Suprapubic skin (tissue), 4 donors: Measurements from ENCODE around the gene KLHDC8A. TPM values are rescaled to one million over a fixed set of nuclear protein-coding genes. Genes with fewer than 3 reads are reported as not detected.

ENCODE experiments used
- DNase-seq, 2 donors: peaks; one replicate each; pipeline ENCODE4 v3.0.0-alpha.2; 2019; ENCODE audit warnings: low spot score in 2 of 2
- H3K27ac ChIP-seq: fragments of 200-600 bp; sonication (generic); one replicate; pipeline ENCODE4 v1.5.1; 2019
- H3K27me3 ChIP-seq: fragments of 200-600 bp; sonication (generic); one replicate; pipeline ENCODE4 v1.5.1; 2019
- H3K36me3 ChIP-seq: fragments of 200-600 bp; sonication (generic); one replicate; pipeline ENCODE4 v1.5.1; 2019
- H3K4me1 ChIP-seq: fragments of 200-600 bp; sonication (generic); one replicate; pipeline ENCODE4 v1.5.1; 2019
- H3K4me3 ChIP-seq: fragments of 200-600 bp; sonication (generic); one replicate; pipeline ENCODE4 v1.5.1; 2019; ENCODE audit warnings: mild to moderate bottlenecking
- H3K9me3 ChIP-seq: fragments of 200-600 bp; sonication (generic); one replicate; pipeline ENCODE4 v1.5.1; 2019
- CTCF ChIP-seq, 2 donors: fragments of 200-600 bp in 1 of 2; fragments of 450-650 bp in 1 of 2; sonication (generic) in 1 of 2; IDR thresholded peaks; one replicate each; pipeline ENCODE4 v1.5.1; 2016 to 2019; ENCODE audit warnings: antibody characterized with exemption in 2 of 2, mild to moderate bottlenecking in 1 of 2, moderate library complexity in 1 of 2
- EP300 ChIP-seq: sonication (generic); formaldehyde crosslinking; IDR thresholded peaks from one replicate; pipeline ENCODE4 v1.6.1; 2017; ENCODE audit warnings: antibody characterized with exemption
- POLR2A ChIP-seq, 2 donors: fragments of 450-650 bp; IDR thresholded peaks; one replicate each; pipeline ENCODE4 v1.6.1; 2017; ENCODE audit warnings: antibody characterized with exemption in 2 of 2, mild to moderate bottlenecking in 2 of 2, moderate library complexity in 2 of 2
- POLR2AphosphoS5 ChIP-seq, 3 donors: sonication (generic); formaldehyde crosslinking; IDR thresholded peaks; one replicate each; pipeline ENCODE4 v1.6.1; 2017; ENCODE audit warnings: antibody characterized with exemption in 3 of 3
- WGBS: methylation state at CpG from one replicate; pipeline ENCODE4 v1.1.5; 2018; 5-methylcytosine and 5-hydroxymethylcytosine counted together
- total RNA-seq, 4 donors: library from RNA; depleted of rRNA; stranded (reverse); fragments of >200 nt; gene quantifications; one replicate each; pipeline ENCODE4 v1.1.0, GENCODE V29; 2016

KLHDC8A gene
- total RNA-seq, 4 donors from 2014 or later: 0.30 to 3.5 (median 0.62) TPM; not detected in 1

- H3K36me3 ChIP-seq: no peaks in the 10 kb centered on the region
- H3K27ac ChIP-seq: no peak overlapping the region
- no peak overlapping the region for H3K4me3 ChIP-seq
- no peaks in the 10 kb centered on the region for H3K9me3 ChIP-seq
- peaks cover 4% of the 10 kb centered on the region for H3K4me1 ChIP-seq
- no peak for TF ChIP-seq EP300
- no peak for TF ChIP-seq CTCF (IDR thresholded peaks at IDR 0.05)
- no peak for TF ChIP-seq POLR2A (IDR thresholded peaks at IDR 0.05)
- TF ChIP-seq POLR2AphosphoS5 (IDR thresholded peaks at IDR 0.05): no peak
- H3K27me3 ChIP-seq: peaks cover 3% of the 10 kb centered on the region
- no peak for DNase-seq
- WGBS: 100% methylated on average over 1 of the region's 4 CpGs
Measured at GRCh38 chr1:205328476-205328875, 28.2 kb downstream of the KLHDC8A start.

- Histone ChIP-seq H3K4me3 (no peak overlapping the region), H3K4me1 (peaks cover 5% of the 10 kb centered on the region), H3K36me3 (no peaks in the 10 kb centered on the region), H3K27ac (no peak overlapping the region), H3K27me3 (peaks cover 3% of the 10 kb centered on the region), H3K9me3 (no peaks in the 10 kb centered on the region)
- 85% methylated on average over 11 of the region's 11 CpGs for whole genome bisulfite sequencing
- TF ChIP-seq EP300: no peak
- TF ChIP-seq CTCF (IDR thresholded peaks at IDR 0.05): no peak
- no peak for TF ChIP-seq POLR2AphosphoS5 (IDR thresholded peaks at IDR 0.05)
- TF ChIP-seq POLR2A (IDR thresholded peaks at IDR 0.05): no peak
- no peak for DNase-seq
Measured at GRCh38 chr1:205326812-205327466, 29.8 kb downstream of the KLHDC8A start.

GRCh38 chr1:205325334-205325884 lies 31.3 kb downstream of the KLHDC8A start:
- Histone ChIP-seq H3K36me3 (no peaks in the 10 kb centered on the region), H3K4me1 (peaks cover 18% of the 10 kb centered on the region), H3K9me3 (no peaks in the 10 kb centered on the region), H3K27me3 (peaks cover 3% of the 10 kb centered on the region), H3K27ac (no peak overlapping the region), H3K4me3 (no peak overlapping the region)
- no peak for DNase-seq
- 31% methylated on average over 6 of the region's 6 CpGs for WGBS
- peak; percentile 40 to 82 for TF ChIP-seq CTCF (IDR thresholded peaks at IDR 0.05)
- TF ChIP-seq POLR2AphosphoS5 (IDR thresholded peaks at IDR 0.05): no peak

- no peaks in the 10 kb centered on the region for H3K36me3 ChIP-seq
- no peaks in the 10 kb centered on the region for H3K9me3 ChIP-seq
- TF ChIP-seq POLR2AphosphoS5 (IDR thresholded peaks at IDR 0.05) (no peak), EP300 (no peak), POLR2A (IDR thresholded peaks at IDR 0.05) (no peak), CTCF (IDR thresholded peaks at IDR 0.05) (no peak)
- H3K4me1 ChIP-seq: peaks cover 24% of the 10 kb centered on the region
- 40% methylated on average over 6 of the region's 6 CpGs for WGBS
- H3K27ac ChIP-seq: no peak overlapping the region
- peaks cover 3% of the 10 kb centered on the region for H3K27me3 ChIP-seq
- DNase-seq: no peak
- no peak overlapping the region for H3K4me3 ChIP-seq
Measured at GRCh38 chr1:205324781-205325180, 31.9 kb downstream of the KLHDC8A start.

GRCh38 chr1:205323794-205324193 lies 32.9 kb downstream of the KLHDC8A start:
- no peak for DNase-seq
- H3K4me3 ChIP-seq: no peak overlapping the region
- 89% methylated on average over 6 of the region's 6 CpGs for WGBS
- H3K36me3 ChIP-seq: no peaks in the 10 kb centered on the region
- TF ChIP-seq CTCF (IDR thresholded peaks at IDR 0.05) (no peak), POLR2AphosphoS5 (IDR thresholded peaks at IDR 0.05) (no peak), POLR2A (IDR thresholded peaks at IDR 0.05) (no peak), EP300 (no peak)
- peaks cover 3% of the 10 kb centered on the region for H3K27me3 ChIP-seq
- no peak overlapping the region for H3K27ac ChIP-seq
- no peaks in the 10 kb centered on the region for H3K9me3 ChIP-seq
- H3K4me1 ChIP-seq: peaks cover 34% of the 10 kb centered on the region
